ENCODE results near the gene WNK1. TPM values are rescaled to one million over a fixed set of nuclear protein-coding genes. Genes with fewer than 3 reads are reported as not detected.

The WNK1 gene
- total and polyA plus RNA-seq, 2 of the 8 experiments (the other 6 are each of a cell fraction or from before 2014, with no cell fraction given): 88.2 to 157 TPM

DNA sequence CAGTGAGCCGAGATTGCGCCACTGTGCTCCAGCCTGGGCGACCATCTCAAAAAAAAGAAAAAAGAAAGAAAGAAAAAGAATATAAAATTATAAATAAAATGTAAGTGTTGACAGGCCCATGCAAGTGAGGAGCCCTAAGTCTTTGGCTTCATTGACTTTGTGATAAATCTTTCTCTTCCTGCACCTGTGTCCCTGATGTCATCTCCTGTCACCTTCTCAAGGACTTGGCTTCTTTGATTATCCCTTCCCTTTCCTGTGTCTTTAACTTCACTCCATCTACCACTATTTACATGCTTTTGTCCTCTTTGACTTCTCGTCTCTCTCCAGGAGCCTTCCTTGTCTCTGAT, 33.6 kb upstream of the WNK1 start (continued):
- TF ChIP-seq, protein P1, sequence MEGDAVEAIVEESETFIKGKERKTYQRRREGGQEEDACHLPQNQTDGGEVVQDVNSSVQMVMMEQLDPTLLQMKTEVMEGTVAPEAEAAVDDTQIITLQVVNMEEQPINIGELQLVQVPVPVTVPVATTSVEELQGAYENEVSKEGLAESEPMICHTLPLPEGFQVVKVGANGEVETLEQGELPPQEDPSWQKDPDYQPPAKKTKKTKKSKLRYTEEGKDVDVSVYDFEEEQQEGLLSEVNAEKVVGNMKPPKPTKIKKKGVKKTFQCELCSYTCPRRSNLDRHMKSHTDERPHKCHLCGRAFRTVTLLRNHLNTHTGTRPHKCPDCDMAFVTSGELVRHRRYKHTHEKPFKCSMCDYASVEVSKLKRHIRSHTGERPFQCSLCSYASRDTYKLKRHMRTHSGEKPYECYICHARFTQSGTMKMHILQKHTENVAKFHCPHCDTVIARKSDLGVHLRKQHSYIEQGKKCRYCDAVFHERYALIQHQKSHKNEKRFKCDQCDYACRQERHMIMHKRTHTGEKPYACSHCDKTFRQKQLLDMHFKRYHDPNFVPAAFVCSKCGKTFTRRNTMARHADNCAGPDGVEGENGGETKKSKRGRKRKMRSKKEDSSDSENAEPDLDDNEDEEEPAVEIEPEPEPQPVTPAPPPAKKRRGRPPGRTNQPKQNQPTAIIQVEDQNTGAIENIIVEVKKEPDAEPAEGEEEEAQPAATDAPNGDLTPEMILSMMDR (IDR thresholded peaks at IDR 0.05; ENCODE audit: control extremely low read depth in 1 of 3, insufficient read depth in 1 of 3, low read depth in 1 of 3, low read length in 3 of 3): no peak
- no peak for TF ChIP-seq POU5F1 (IDR thresholded peaks at IDR 0.05; ENCODE audit: low read depth, low read length)
- no peak for TF ChIP-seq MAFK (IDR thresholded peaks at IDR 0.05; ENCODE audit: low read depth, low read length)

Measured in H1 (cell line).